ENCODE data around the gene HLA-DQB1. TPM values are rescaled to one million over a fixed set of nuclear protein-coding genes. Genes with fewer than 3 reads are reported as not detected.
A peak's percentile ranks its signal among the peaks of the same experiment; 100 is the strongest.

HLA-DQB1 gene
- total RNA-seq, 6 experiments from 2014 or later, result 0.33 to 14.7 (median 1.7) TPM; not detected in 1

GRCh38 chr6:32624565-32624964 lies 41.9 kb downstream of the HLA-DQB1 start:
- no peaks in the 10 kb centered on the region for H3K4me1 ChIP-seq
- DNase-seq (no peak), ATAC-seq (no peak)
- H3K4me3 ChIP-seq, result no peak overlapping the region
- no peaks in the 10 kb centered on the region for H3K36me3 ChIP-seq
- no peaks in the 10 kb centered on the region for H3K27me3 ChIP-seq
- intact Hi-C loops (cut with DNase I), result no loop called here
- no peak for TF ChIP-seq POLR2A (IDR thresholded peaks at IDR 0.05)
- TF ChIP-seq CTCF (IDR thresholded peaks at IDR 0.05), result no peak
- 0% methylated on average over 1 of the region's 3 CpGs for WGBS (ENCODE audit: insufficient coverage, low coverage, low lambda C conversion rate, missing lambda C conversion rate)
- no peak overlapping the region for H3K27ac ChIP-seq
- H3K9me3 ChIP-seq, result no peaks in the 10 kb centered on the region

- DNase-seq (no peak), ATAC-seq (peak in 2 of 4 donors; percentile 18 to 31)
Observed at GRCh38 chr6:32623693-32624092, 42.8 kb downstream of the HLA-DQB1 start.

GRCh38 chr6:32622545-32623401 lies 43.7 kb downstream of the HLA-DQB1 start:
- H3K27me3 ChIP-seq, result no peaks in the 10 kb centered on the region
- H3K4me3 ChIP-seq, result no peak overlapping the region
- H3K27ac ChIP-seq, result no peak overlapping the region
- intact Hi-C loops (cut with DNase I), result no loop called here
- peak in 2 of 4 donors; percentile 50 to 59 for TF ChIP-seq CTCF (IDR thresholded peaks at IDR 0.05)
- no peak for TF ChIP-seq POLR2A (IDR thresholded peaks at IDR 0.05)
- DNase-seq (no peak), ATAC-seq (peak; percentile 91 to 93 (median 91))
- no peaks in the 10 kb centered on the region for H3K4me1 ChIP-seq
- WGBS (ENCODE audit: insufficient coverage, low coverage, low lambda C conversion rate, missing lambda C conversion rate), result 38% methylated on average over 1 of the region's 1 CpG
- H3K36me3 ChIP-seq, result no peaks in the 10 kb centered on the region
- H3K9me3 ChIP-seq, result no peaks in the 10 kb centered on the region

More at GRCh38 chr6:32623693-32624092, 42.8 kb downstream of the HLA-DQB1 start:
- no peaks in the 10 kb centered on the region for H3K4me1 ChIP-seq
- H3K36me3 ChIP-seq, result no peaks in the 10 kb centered on the region
- no peak overlapping the region for H3K4me3 ChIP-seq
- H3K27ac ChIP-seq, result no peak overlapping the region
- intact Hi-C loops (cut with DNase I), result no loop called here
- no peaks in the 10 kb centered on the region for H3K27me3 ChIP-seq
- no peaks in the 10 kb centered on the region for H3K9me3 ChIP-seq
- TF ChIP-seq POLR2A (IDR thresholded peaks at IDR 0.05) (no peak), CTCF (IDR thresholded peaks at IDR 0.05) (no peak)

GRCh38 chr6:32621372-32621771 lies 45.1 kb downstream of the HLA-DQB1 start:
- Histone ChIP-seq H3K27me3 (no peaks in the 10 kb centered on the region), H3K9me3 (no peaks in the 10 kb centered on the region), H3K36me3 (no peaks in the 10 kb centered on the region), H3K4me1 (no peaks in the 10 kb centered on the region), H3K4me3 (no peak overlapping the region), H3K27ac (no peak overlapping the region)
- TF ChIP-seq POLR2A (IDR thresholded peaks at IDR 0.05), result no peak
- DNase-seq (no peak), ATAC-seq (no peak)
- intact Hi-C loops (cut with DNase I), result no loop called here
- 10% methylated on average over 2 of the region's 3 CpGs for WGBS (ENCODE audit: insufficient coverage, low coverage, low lambda C conversion rate, missing lambda C conversion rate)

- no peaks in the 10 kb centered on the region for H3K36me3 ChIP-seq
- no peak overlapping the region for H3K4me3 ChIP-seq
- H3K27me3 ChIP-seq, result no peaks in the 10 kb centered on the region
- H3K4me1 ChIP-seq, result no peaks in the 10 kb centered on the region
- ATAC-seq, result no peak
- no peaks in the 10 kb centered on the region for H3K9me3 ChIP-seq
- no peak for DNase-seq
- TF ChIP-seq CTCF (IDR thresholded peaks at IDR 0.05) (no peak), POLR2A (IDR thresholded peaks at IDR 0.05) (no peak)
- intact Hi-C loops (cut with DNase I), result no loop called here
- no peak overlapping the region for H3K27ac ChIP-seq
- 56% methylated on average over 1 of the region's 1 CpG for WGBS (ENCODE audit: insufficient coverage, low coverage, low lambda C conversion rate, missing lambda C conversion rate)
Observed at GRCh38 chr6:32617751-32618150, 48.7 kb downstream of the HLA-DQB1 start.

Data from right lobe of liver (tissue), 6 donors.